ENCODE data around the gene STAT3.
A peak's percentile ranks its signal among the peaks of the same experiment; 100 is the strongest.

STAT3 gene

GRCh38 chr17:42277342-42277712, 110.9 kb downstream of the STAT3 start:
- TF ChIP-seq REST (IDR thresholded peaks at IDR 0.05; ENCODE audit: low read depth) (no peak), CREB1 (IDR thresholded peaks at IDR 0.05; ENCODE audit: low read depth) (no peak), YY1 (IDR thresholded peaks at IDR 0.05; ENCODE audit: low read depth) (no peak), RAD21 (IDR thresholded peaks at IDR 0.05; ENCODE audit: low read depth) (no peak), ZBTB7A (IDR thresholded peaks at IDR 0.05; ENCODE audit: low read depth) (no peak), NFIC (IDR thresholded peaks at IDR 0.05) (no peak), TAF1 (IDR thresholded peaks at IDR 0.05; ENCODE audit: low read depth) (no peak), MAX (IDR thresholded peaks at IDR 0.05) (no peak), TEAD4 (IDR thresholded peaks at IDR 0.05) (no peak), EP300 (IDR thresholded peaks at IDR 0.05; ENCODE audit: borderline replicate concordance) (no peak), USF1 (IDR thresholded peaks at IDR 0.05) (no peak), EGR1 (IDR thresholded peaks at IDR 0.05) (no peak), TCF12 (IDR thresholded peaks at IDR 0.05; ENCODE audit: low read depth) (no peak), FOXM1 (IDR thresholded peaks at IDR 0.05; ENCODE audit: borderline replicate concordance, low read depth) (no peak)

- TF ChIP-seq USF1 (IDR thresholded peaks at IDR 0.05): no peak
- TF ChIP-seq RAD21 (IDR thresholded peaks at IDR 0.05; ENCODE audit: low read depth): no peak
- TF ChIP-seq TCF12 (IDR thresholded peaks at IDR 0.05; ENCODE audit: low read depth): no peak
- no peak for TF ChIP-seq EP300 (IDR thresholded peaks at IDR 0.05; ENCODE audit: borderline replicate concordance)
- no peak for TF ChIP-seq CREB1 (IDR thresholded peaks at IDR 0.05; ENCODE audit: low read depth)
- peak; percentile 46; the same call in 1 of the 2 replicates for TF ChIP-seq REST (IDR thresholded peaks at IDR 0.05; ENCODE audit: low read depth)
- TF ChIP-seq CEBPB (IDR thresholded peaks at IDR 0.05): no peak
- TF ChIP-seq FOXM1 (IDR thresholded peaks at IDR 0.05; ENCODE audit: borderline replicate concordance, low read depth): no peak
- no peak for TF ChIP-seq YY1 (IDR thresholded peaks at IDR 0.05; ENCODE audit: low read depth)
- TF ChIP-seq ZBTB7A (IDR thresholded peaks at IDR 0.05; ENCODE audit: low read depth): peak; percentile 59; the same call in 1 of the 2 replicates
- peak; percentile 58 for TF ChIP-seq NFIC (IDR thresholded peaks at IDR 0.05)
- TF ChIP-seq MAX (IDR thresholded peaks at IDR 0.05): peak; percentile 39; the same call in 1 of the 2 replicates
Measured at GRCh38 chr17:42276609-42277341, 111.5 kb downstream of the STAT3 start.

GRCh38 chr17:42276359-42276608, 112.0 kb downstream of the STAT3 start, which contains the start of gene STAT5B:
STAT5B (minus strand) TSS chr17:42276391; CDS start chr17:42232127, 44,264 bp downstream.
- no peak for TF ChIP-seq RAD21 (IDR thresholded peaks at IDR 0.05; ENCODE audit: low read depth)
- no peak for TF ChIP-seq TEAD4 (IDR thresholded peaks at IDR 0.05)
- no peak for TF ChIP-seq EGR1 (IDR thresholded peaks at IDR 0.05)
- TF ChIP-seq FOXM1 (IDR thresholded peaks at IDR 0.05; ENCODE audit: borderline replicate concordance, low read depth): no peak
- TF ChIP-seq TAF1 (IDR thresholded peaks at IDR 0.05; ENCODE audit: low read depth): no peak
- no peak for TF ChIP-seq TCF12 (IDR thresholded peaks at IDR 0.05; ENCODE audit: low read depth)
- no peak for TF ChIP-seq MAX (IDR thresholded peaks at IDR 0.05)
- no peak for TF ChIP-seq EP300 (IDR thresholded peaks at IDR 0.05; ENCODE audit: borderline replicate concordance)
- TF ChIP-seq CEBPB (IDR thresholded peaks at IDR 0.05): no peak
- no peak for TF ChIP-seq USF1 (IDR thresholded peaks at IDR 0.05)

GRCh38 chr17:42275527-42276358, 112.5 kb downstream of the STAT3 start:
- TF ChIP-seq TCF12 (IDR thresholded peaks at IDR 0.05; ENCODE audit: low read depth) (no peak), YY1 (IDR thresholded peaks at IDR 0.05; ENCODE audit: low read depth) (0 out of 2 replicates have a peak, but pooled peaks have one; percentile 62), NFIC (IDR thresholded peaks at IDR 0.05) (no peak), MAX (IDR thresholded peaks at IDR 0.05) (no peak), ZBTB7A (IDR thresholded peaks at IDR 0.05; ENCODE audit: low read depth) (peak; percentile 62; the same call in 1 of the 2 replicates)

Data from Ishikawa (cell line).